GM18511 (cell line): Measurements from ENCODE around the gene CCDC87.

ENCODE experiments used
- ATAC-seq: cut with Tn5 transposase; IDR thresholded peaks from one replicate; pipeline ENCODE4 v1.9.1; 2021; ENCODE audit warnings: mild to moderate bottlenecking, moderate library complexity; ENCODE audit not compliant: unreplicated experiment

CCDC87 gene

DNA sequence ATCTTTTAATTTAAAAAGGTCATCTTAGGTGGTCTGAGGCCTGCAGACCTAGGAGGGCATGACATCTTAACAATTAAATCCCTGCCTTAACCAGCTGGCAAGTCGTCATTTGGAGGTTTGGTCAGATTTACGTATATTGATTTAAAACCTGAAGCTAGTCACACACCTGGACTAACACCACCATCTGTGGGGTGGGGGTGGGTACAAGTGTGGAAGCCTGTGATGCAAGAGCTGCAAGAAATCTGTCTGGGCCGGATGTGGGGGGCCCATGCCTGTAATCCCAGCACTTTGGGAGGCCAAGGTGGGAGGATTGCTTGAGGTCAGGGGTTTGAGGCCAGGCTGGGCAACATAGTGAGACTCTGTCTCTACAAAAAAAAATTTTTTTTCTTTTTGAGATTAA lies 11.6 kb downstream of the CCDC87 start:
- no peak for ATAC-seq

DNA sequence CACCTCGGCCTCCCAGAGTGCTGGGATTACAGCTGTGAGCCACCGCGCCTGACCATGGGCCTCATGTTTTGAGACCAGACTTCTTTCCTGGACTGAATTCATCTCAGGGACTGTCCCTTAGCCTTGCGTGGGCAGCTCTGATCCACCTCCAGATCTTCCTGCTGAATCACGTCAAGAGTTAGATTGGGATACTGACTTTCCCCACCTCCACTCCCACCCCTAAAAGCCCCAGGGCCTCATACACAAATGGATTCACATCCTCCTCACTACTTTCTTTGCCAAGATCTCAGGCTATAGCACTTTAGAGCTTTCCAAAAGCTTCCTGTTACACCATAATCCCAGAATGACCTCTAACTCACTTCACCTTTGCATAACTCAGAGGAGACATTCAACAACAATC lies 12.1 kb downstream of the CCDC87 start:
- no peak for ATAC-seq

GRCh38 chr11:66579017-66579606 lies 13.8 kb downstream of the CCDC87 start:
- no peak for ATAC-seq

- no peak for ATAC-seq
These were observed 22.0 kb downstream of the CCDC87 start for GRCh38 chr11:66570850-66571180.

- ATAC-seq: no peak
These were observed 22.6 kb downstream of the CCDC87 start for GRCh38 chr11:66570079-66570849.

DNA sequence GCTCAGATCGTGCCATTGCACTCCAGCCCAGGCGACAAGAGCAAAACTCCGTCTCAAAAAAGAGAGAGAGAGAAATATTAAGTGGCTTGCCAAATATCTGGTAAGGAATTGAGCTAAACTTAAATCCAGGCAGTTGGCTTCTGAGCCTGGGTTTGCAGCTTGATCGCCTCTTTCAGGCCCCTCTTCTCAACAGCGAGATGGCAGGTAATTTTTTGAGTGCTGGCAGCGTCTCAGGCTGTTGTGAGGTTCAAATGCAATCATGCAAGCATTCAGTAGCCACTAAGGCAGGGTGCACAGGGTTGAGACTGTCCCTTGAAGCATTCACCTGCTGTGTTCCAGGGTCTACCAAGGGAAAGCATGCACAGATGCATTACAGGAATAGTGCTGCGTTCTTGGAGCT lies 23.8 kb downstream of the CCDC87 start:
- no peak for ATAC-seq

- ATAC-seq: no peak
These were observed 24.5 kb downstream of the CCDC87 start, which contains the start of gene CTSF for GRCh38 chr11:66568124-66568916. TSS of gene CTSF (minus strand) at chr11:66568606. CDS start at chr11:66568486, 120 bp downstream.

DNA sequence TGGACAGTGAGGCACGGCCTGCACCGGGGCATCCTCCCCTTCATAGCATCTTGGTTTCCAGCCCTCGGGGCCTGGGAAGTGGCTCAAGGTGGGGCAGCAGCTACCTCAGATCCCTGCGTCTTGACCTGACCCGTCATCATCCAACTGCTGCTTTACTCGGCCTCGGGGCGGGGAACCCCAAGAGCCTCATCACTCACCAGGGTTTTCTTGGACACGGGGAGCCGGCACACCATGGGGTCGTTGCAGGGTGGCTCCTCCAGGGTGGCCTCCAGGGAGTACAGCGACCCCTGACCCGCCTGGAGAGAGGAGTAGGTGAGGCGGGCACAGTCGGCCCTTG lies 25.1 kb downstream of the CCDC87 start:
- no peak for ATAC-seq

- ATAC-seq: no peak
These were observed 26.6 kb downstream of the CCDC87 start for GRCh38 chr11:66566221-66566620.

DNA sequence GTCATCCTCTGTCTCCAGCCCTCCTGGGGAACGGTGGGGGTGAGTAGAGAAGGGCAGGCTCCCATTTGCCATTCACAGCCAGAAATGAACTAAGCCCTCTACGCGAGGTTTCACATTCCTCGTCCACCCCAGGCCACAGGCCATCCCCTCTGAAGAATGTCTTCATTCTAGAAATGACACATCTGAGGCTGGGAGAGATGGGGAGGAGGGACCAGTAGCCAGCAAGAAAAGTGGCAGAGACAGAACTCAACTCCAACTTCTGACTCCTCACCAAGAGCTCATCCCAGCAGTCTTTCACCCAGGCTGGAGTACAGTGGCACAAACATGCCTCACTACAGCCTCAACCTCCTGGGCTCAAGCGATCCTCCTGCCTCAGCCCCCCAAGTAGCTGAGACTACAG lies 27.9 kb downstream of the CCDC87 start:
- no peak for ATAC-seq

DNA sequence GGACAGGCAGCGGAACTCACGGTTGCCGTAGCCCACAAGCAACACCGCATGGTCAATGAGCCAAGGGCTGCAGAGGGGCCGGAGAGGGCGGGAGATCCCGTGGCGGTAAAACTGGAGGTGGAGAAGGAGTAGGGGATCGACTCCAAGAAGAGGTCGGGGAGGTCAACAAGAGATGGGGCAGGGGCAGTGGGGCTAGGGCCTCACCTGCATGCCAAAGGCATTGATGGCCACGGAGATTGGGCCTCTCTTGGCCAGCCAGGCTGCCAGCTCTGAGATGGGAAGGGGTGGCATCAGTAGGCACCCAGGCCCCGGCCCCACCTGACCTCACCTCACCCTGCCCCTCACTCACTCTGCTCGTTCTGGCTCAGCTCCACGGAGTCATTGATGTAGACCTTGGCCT lies 28.3 kb downstream of the CCDC87 start:
- no peak for ATAC-seq

- ATAC-seq: no peak
These were observed 29.0 kb downstream of the CCDC87 start for GRCh38 chr11:66563832-66564231.

GRCh38 chr11:66562907-66563583 lies 29.8 kb downstream of the CCDC87 start:
- no peak for ATAC-seq

DNA sequence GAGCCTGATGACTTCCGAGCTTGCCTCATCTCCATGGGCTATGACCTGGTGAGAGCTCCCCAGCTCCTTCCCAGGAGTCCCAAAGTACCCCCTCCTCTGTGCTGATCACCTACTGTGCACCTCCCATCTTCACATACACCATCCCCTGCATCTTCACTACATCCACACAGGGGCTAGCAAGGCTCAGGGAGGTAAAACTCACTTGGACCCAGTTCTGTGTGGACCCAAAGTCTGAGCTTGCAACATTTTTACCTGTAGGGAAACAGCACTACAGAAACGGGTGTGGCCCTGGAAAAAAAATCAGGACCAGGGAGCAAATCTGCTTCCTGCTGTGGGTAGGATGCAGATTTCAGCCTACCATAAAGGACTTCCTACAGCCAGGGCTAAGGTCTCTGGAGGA lies 30.6 kb downstream of the CCDC87 start:
- ATAC-seq: no peak

DNA sequence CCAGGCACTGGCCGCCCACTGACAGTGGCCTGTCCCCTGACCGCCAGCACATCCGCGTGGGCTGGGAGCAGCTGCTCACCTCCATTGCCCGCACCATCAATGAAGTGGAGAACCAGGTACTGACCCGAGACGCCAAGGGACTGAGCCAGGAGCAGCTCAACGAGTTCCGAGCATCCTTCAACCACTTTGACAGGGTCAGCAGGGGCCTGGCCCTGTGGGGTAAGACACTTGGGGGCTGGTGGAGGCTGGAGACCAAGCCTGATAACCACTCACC lies 31.0 kb downstream of the CCDC87 start:
- no peak for ATAC-seq

GRCh38 chr11:66561178-66561974 lies 31.5 kb downstream of the CCDC87 start:
- ATAC-seq: no peak

- no peak for ATAC-seq
These were observed 32.8 kb downstream of the CCDC87 start for GRCh38 chr11:66559866-66560676.

- no peak for ATAC-seq
These were observed 33.6 kb downstream of the CCDC87 start for GRCh38 chr11:66559142-66559865.

DNA sequence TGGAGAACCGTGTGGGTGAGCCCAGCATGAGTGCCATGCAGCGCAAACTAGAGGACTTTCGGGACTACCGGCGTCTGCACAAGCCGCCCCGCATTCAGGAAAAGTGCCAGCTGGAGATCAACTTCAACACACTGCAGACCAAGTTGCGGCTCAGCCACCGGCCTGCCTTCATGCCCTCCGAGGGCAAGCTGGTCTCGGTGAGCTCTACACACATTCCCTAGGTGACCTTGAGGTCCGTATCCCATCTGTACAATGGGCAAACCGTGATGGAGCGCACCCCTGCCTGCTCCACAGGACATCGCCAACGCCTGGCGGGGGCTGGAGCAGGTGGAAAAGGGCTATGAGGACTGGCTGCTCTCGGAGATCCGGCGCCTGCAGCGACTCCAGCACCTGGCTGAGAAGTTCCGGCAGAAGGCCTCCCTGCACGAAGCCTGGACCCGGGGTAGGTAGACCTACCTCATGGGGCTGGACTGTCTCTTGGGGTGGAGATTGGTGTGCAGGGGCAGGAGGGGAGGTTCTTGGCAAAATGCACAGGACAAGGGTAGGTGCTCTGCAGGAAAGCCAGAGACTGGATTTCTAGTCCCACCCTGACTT lies 35.0 kb downstream of the CCDC87 start:
- no peak for ATAC-seq
